ENCODE data around the gene KCNMB3.
"Not testable (repeated sequence)": the region's sequence is repeated elsewhere in the genome, so short reads cannot be mapped to it uniquely, and the experiment has no call there.

The KCNMB3 gene

DNA sequence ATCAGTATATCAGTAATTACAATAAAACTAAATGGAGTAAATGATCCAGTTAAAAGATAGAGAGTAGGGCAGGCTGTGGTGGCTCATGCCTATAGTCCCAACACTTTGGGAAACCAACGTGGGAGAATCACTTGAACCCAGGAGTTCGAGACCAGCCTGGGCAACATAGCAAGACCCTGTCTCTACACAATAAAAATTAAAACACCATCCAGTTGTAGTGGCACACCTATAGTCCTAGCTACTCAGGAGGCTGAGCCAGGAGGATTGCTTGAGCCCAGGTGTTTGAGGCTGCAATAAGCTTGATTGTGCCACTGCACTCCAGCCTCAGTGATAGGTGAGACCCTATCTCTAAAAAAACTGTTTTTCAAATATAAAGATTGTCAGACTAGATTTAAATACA lies 5.9 kb upstream of the KCNMB3 start:
- no peaks in the 10 kb centered on the region for H3K27me3 ChIP-seq (replicated peaks)
- no peak overlapping the region for H3K4me3 ChIP-seq (ENCODE audit: low read depth, low read length)
- in situ Hi-C loops (cut with HindIII; ENCODE audit: low pct_ligation_motif_present, low sequenced_read_pairs): no loop called here
- TF ChIP-seq, protein P1, sequence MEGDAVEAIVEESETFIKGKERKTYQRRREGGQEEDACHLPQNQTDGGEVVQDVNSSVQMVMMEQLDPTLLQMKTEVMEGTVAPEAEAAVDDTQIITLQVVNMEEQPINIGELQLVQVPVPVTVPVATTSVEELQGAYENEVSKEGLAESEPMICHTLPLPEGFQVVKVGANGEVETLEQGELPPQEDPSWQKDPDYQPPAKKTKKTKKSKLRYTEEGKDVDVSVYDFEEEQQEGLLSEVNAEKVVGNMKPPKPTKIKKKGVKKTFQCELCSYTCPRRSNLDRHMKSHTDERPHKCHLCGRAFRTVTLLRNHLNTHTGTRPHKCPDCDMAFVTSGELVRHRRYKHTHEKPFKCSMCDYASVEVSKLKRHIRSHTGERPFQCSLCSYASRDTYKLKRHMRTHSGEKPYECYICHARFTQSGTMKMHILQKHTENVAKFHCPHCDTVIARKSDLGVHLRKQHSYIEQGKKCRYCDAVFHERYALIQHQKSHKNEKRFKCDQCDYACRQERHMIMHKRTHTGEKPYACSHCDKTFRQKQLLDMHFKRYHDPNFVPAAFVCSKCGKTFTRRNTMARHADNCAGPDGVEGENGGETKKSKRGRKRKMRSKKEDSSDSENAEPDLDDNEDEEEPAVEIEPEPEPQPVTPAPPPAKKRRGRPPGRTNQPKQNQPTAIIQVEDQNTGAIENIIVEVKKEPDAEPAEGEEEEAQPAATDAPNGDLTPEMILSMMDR (IDR thresholded peaks at IDR 0.05; ENCODE audit: low read depth, low read length, missing control alignments): no peak
- no peak for DNase-seq
- no peak overlapping the region for H3K27ac ChIP-seq
- no peaks in the 10 kb centered on the region for H3K36me3 ChIP-seq (replicated peaks)

DNA sequence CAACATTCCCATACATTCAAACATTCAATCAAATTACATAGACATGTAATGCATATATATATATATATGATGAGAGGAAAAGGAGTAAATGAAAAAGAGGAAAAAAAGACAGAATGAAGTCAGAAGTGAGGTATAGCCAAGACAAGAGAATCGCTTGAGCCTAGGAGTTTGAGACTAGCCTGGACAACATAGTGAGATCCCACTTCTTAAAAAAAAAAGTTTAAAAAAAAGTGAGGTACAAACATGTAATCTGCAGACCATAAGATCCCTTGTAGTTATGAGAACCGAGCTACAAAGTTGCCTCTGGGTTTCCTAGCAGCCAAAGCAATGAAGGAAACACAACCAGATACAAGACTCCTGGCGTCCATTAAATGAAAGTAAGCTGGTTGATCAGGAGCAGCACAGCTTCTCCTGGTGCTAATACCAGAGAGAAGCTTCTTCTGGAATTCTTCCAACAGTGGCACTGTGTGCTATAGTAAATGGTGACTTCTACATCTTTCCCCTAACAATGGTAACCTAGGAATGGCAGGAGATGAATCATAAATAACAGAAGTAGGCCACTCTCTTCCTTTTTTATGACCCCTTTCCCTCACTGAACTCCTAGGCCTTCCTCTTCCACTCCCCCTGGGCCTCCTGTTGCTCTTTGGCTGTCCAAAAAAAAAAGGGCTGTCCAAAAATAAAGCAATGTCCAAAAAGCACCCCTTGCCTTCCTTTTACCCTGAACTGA lies 3.5 kb downstream of the KCNMB3 start:
- no peaks in the 10 kb centered on the region for H3K27me3 ChIP-seq (replicated peaks)
- in situ Hi-C loops (cut with HindIII; ENCODE audit: low pct_ligation_motif_present, low sequenced_read_pairs): no loop called here
- H3K36me3 ChIP-seq (replicated peaks): no peaks in the 10 kb centered on the region
- H3K4me3 ChIP-seq (ENCODE audit: low read depth, low read length): no peak overlapping the region
- DNase-seq: no peak
- H3K27ac ChIP-seq: no peak overlapping the region
- TF ChIP-seq, protein P1 (IDR thresholded peaks at IDR 0.05; ENCODE audit: low read depth, low read length, missing control alignments): no peak

- no peak overlapping the region for H3K27ac ChIP-seq
- no peak for DNase-seq
- TF ChIP-seq, protein P1 (IDR thresholded peaks at IDR 0.05; ENCODE audit: low read depth, low read length, missing control alignments): no peak
- H3K27me3 ChIP-seq (replicated peaks): no peaks in the 10 kb centered on the region
- H3K36me3 ChIP-seq (replicated peaks): no peaks in the 10 kb centered on the region
- H3K4me3 ChIP-seq (ENCODE audit: low read depth, low read length): no peak overlapping the region
- in situ Hi-C loops (cut with HindIII; ENCODE audit: low pct_ligation_motif_present, low sequenced_read_pairs): no loop called here
These were observed 6.0 kb downstream of the KCNMB3 start for GRCh38 chr3:179244878-179245277.

GRCh38 chr3:179242859-179243258 lies 8.1 kb downstream of the KCNMB3 start:
- H3K36me3 ChIP-seq (replicated peaks); H3K27ac ChIP-seq; DNase-seq; H3K27me3 ChIP-seq (replicated peaks); in situ Hi-C loops (cut with HindIII; ENCODE audit: low pct_ligation_motif_present, low sequenced_read_pairs); H3K4me3 ChIP-seq (ENCODE audit: low read depth, low read length): not testable (repeated sequence)

DNA sequence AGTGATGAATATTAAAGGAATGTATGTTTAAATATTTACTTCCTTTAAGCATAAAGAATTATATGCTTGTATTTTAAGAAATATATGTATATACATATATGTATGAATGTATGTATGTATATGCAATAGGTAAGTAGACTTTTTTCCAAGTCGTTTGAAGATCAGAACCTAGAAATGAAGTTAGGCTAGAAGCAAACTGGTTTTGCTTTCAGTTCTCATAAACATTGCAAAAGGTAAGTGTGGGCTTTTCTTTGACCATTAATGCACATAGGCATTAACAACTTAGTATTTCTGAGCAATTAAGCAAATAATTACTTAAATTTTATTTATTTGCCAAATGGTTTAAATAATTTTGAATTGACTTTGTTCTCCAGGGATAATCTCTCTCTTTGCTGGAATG lies 10.6 kb downstream of the KCNMB3 start:
- H3K4me3 ChIP-seq (ENCODE audit: low read depth, low read length); H3K27ac ChIP-seq; DNase-seq; in situ Hi-C loops (cut with HindIII; ENCODE audit: low pct_ligation_motif_present, low sequenced_read_pairs); H3K27me3 ChIP-seq (replicated peaks); H3K36me3 ChIP-seq (replicated peaks): not testable (repeated sequence)

- H3K4me3 ChIP-seq (ENCODE audit: low read depth, low read length): no peak overlapping the region
- in situ Hi-C loops (cut with HindIII; ENCODE audit: low pct_ligation_motif_present, low sequenced_read_pairs): no loop called here
- H3K36me3 ChIP-seq (replicated peaks): no peaks in the 10 kb centered on the region
- DNase-seq: no peak
- TF ChIP-seq, protein P1 (IDR thresholded peaks at IDR 0.05; ENCODE audit: low read depth, low read length, missing control alignments): no peak
- no peak overlapping the region for H3K27ac ChIP-seq
- no peaks in the 10 kb centered on the region for H3K27me3 ChIP-seq (replicated peaks)
These were observed 14.1 kb downstream of the KCNMB3 start for GRCh38 chr3:179236669-179237301.

GRCh38 chr3:179234199-179234598 lies 16.7 kb downstream of the KCNMB3 start:
- in situ Hi-C loops (cut with HindIII; ENCODE audit: low pct_ligation_motif_present, low sequenced_read_pairs): no loop called here
- no peak overlapping the region for H3K4me3 ChIP-seq (ENCODE audit: low read depth, low read length)
- no peak for DNase-seq
- H3K27ac ChIP-seq: no peak overlapping the region
- TF ChIP-seq, protein P1 (IDR thresholded peaks at IDR 0.05; ENCODE audit: low read depth, low read length, missing control alignments): no peak
- peaks cover 13% of the 10 kb centered on the region for H3K36me3 ChIP-seq (replicated peaks)
- no peaks in the 10 kb centered on the region for H3K27me3 ChIP-seq (replicated peaks)
